ENCODE results near the gene SNRNP200.

GRCh38 chr2:96250188-96250587, 55.2 kb downstream of the SNRNP200 start:
- TF ChIP-seq CTCF (conservative IDR thresholded peaks at IDR 0.05 in 1 of 2, IDR thresholded peaks at IDR 0.05 in 1 of 2; ENCODE audit: extremely low read depth in 1 of 2, insufficient read depth in 1 of 2, low read depth in 1 of 2, low read length in 2 of 2) (no peak), EZH2 (IDR thresholded peaks at IDR 0.05; ENCODE audit: borderline replicate concordance, low read length) (no peak)

All from mammary epithelial cell (primary cell).